Chondrocyte (in vitro differentiated cells): ENCODE measurements around the gene QRFPR. TPM values are rescaled to one million over a fixed set of nuclear protein-coding genes. Genes with fewer than 3 reads are reported as not detected.

Experiments
- DNase-seq: peaks from one replicate; pipeline ENCODE4 v3.0.0; 2021; ENCODE audit warnings: mixed read lengths, low spot score
- H3K27ac Mint-ChIP-seq: one replicate; pipeline ENCODE4 v1.8.0; 2021; ENCODE audit warnings: mild to moderate bottlenecking, moderate library complexity, mixed read lengths; ENCODE audit not compliant: unreplicated experiment
- H3K27me3 Mint-ChIP-seq: 2 replicates; pipeline ENCODE4 v1.8.0; 2021; ENCODE audit warnings: low read depth, mixed read lengths
- H3K36me3 Mint-ChIP-seq: 2 replicates; pipeline ENCODE4 v1.8.0; 2021; ENCODE audit warnings: low read depth, mixed read lengths
- H3K4me1 Mint-ChIP-seq: 2 replicates; pipeline ENCODE4 v1.8.0; 2021; ENCODE audit warnings: low read depth, mild to moderate bottlenecking, mixed read lengths
- H3K4me3 Mint-ChIP-seq: one replicate; pipeline ENCODE4 v1.8.0; 2021; ENCODE audit warnings: mild to moderate bottlenecking, moderate library complexity, mixed read lengths; ENCODE audit not compliant: unreplicated experiment
- H3K9me3 Mint-ChIP-seq: 2 replicates; pipeline ENCODE4 v1.8.0; 2021; ENCODE audit warnings: low read depth, mixed read lengths
- total RNA-seq: library from RNA; stranded (reverse); gene quantifications from 3 replicates; pipeline ENCODE4 v1.2.1, GENCODE V29; 2021
- TF ChIP-seq, protein P1 (sequence below): fragments of 200-600 bp; sonication (generic); IDR thresholded peaks from 2 replicates; pipeline ENCODE4 v1.5.0; 2021; ENCODE audit warnings: antibody characterized with exemption, mild to moderate bottlenecking, moderate library complexity

Gene QRFPR
- total RNA-seq, 1 donor from 2014 or later = not detected

- Mint-ChIP-seq H3K36me3 (no peaks in the 10 kb centered on the region), H3K27me3 (peaks cover 15% of the 10 kb centered on the region), H3K4me3 (no peak overlapping the region), H3K9me3 (no peaks in the 10 kb centered on the region), H3K4me1 (peaks cover 11% of the 10 kb centered on the region), H3K27ac (no peak overlapping the region)
- no peak for DNase-seq
- TF ChIP-seq, protein P1, sequence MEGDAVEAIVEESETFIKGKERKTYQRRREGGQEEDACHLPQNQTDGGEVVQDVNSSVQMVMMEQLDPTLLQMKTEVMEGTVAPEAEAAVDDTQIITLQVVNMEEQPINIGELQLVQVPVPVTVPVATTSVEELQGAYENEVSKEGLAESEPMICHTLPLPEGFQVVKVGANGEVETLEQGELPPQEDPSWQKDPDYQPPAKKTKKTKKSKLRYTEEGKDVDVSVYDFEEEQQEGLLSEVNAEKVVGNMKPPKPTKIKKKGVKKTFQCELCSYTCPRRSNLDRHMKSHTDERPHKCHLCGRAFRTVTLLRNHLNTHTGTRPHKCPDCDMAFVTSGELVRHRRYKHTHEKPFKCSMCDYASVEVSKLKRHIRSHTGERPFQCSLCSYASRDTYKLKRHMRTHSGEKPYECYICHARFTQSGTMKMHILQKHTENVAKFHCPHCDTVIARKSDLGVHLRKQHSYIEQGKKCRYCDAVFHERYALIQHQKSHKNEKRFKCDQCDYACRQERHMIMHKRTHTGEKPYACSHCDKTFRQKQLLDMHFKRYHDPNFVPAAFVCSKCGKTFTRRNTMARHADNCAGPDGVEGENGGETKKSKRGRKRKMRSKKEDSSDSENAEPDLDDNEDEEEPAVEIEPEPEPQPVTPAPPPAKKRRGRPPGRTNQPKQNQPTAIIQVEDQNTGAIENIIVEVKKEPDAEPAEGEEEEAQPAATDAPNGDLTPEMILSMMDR = no peak
Measured at GRCh38 chr4:121373841-121374240, 7.0 kb downstream of the QRFPR start.

GRCh38 chr4:121370729-121371325 lies 10.0 kb downstream of the QRFPR start:
- Mint-ChIP-seq H3K4me1 (peaks cover 7% of the 10 kb centered on the region), H3K4me3 (no peak overlapping the region), H3K9me3 (no peaks in the 10 kb centered on the region), H3K27me3 (peaks cover 6% of the 10 kb centered on the region), H3K36me3 (no peaks in the 10 kb centered on the region), H3K27ac (no peak overlapping the region)
- no peak for DNase-seq
- TF ChIP-seq, protein P1 = peak; percentile 88

DNA sequence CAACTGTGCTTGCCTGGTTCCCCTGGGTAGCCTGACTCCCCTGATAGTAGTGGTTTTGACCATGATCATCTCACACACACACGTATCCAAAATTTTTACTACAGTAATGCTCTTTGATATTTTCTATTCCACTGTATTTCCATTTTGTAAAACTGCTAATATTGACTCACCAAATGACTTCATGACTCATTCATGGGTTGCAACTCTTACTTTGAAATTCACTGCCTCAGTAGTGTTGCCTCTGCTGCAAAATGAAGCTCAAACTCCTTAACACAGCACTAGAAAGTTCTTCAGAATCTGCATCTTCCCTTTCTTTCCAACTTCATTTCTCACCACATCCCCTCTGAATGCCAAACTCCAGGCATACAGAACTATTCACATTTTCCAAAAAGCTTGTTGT lies 20.3 kb downstream of the QRFPR start:
- no peaks in the 10 kb centered on the region for H3K36me3 Mint-ChIP-seq
- H3K27me3 Mint-ChIP-seq = no peaks in the 10 kb centered on the region
- no peak overlapping the region for H3K4me3 Mint-ChIP-seq
- H3K9me3 Mint-ChIP-seq = peaks cover under 1% of the 10 kb centered on the region
- no peaks in the 10 kb centered on the region for H3K4me1 Mint-ChIP-seq
- no peak for DNase-seq
- H3K27ac Mint-ChIP-seq = no peak overlapping the region
- TF ChIP-seq, protein P1 = no peak

GRCh38 chr4:121358473-121358872 lies 22.3 kb downstream of the QRFPR start:
- peaks cover 20% of the 10 kb centered on the region for H3K9me3 Mint-ChIP-seq
- H3K36me3 Mint-ChIP-seq = peaks cover 5% of the 10 kb centered on the region
- H3K27me3 Mint-ChIP-seq = no peaks in the 10 kb centered on the region
- TF ChIP-seq, protein P1 = no peak
- no peak overlapping the region for H3K4me3 Mint-ChIP-seq
- no peak for DNase-seq
- no peaks in the 10 kb centered on the region for H3K4me1 Mint-ChIP-seq
- no peak overlapping the region for H3K27ac Mint-ChIP-seq

DNA sequence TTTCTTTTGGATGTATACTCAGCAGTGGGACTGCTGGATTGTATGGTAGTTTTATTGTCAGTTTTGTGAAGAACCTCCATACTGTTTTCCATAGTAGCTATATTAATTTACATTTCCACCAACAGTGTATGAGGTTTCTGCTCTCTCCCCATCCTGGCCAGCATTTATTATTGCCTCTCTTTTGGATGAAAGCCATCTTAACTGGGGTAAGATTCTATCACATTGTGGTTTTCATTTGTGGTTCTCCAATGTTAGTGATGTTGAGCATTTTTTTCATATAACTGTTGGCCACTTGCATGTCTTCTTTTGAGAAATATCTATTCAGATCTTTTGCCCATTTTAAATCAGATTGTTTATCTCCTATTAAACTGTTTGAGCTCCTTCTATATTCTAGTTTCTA lies 27.6 kb downstream of the QRFPR start:
- no peaks in the 10 kb centered on the region for H3K4me1 Mint-ChIP-seq
- TF ChIP-seq, protein P1 = no peak
- H3K27ac Mint-ChIP-seq = no peak overlapping the region
- peaks cover 5% of the 10 kb centered on the region for H3K36me3 Mint-ChIP-seq
- DNase-seq = no peak
- no peak overlapping the region for H3K4me3 Mint-ChIP-seq
- peaks cover 2% of the 10 kb centered on the region for H3K27me3 Mint-ChIP-seq
- H3K9me3 Mint-ChIP-seq = peaks cover 27% of the 10 kb centered on the region
